Heart right ventricle (tissue), 16 donors: ENCODE results near the gene MACROD2. TPM values are rescaled to one million over a fixed set of nuclear protein-coding genes. Genes with fewer than 3 reads are reported as not detected.

Experiments
- ATAC-seq, 8 donors: fragments of 200-7000 bp; cut with Tn5 transposase; one replicate each; pipeline ENCODE4 v1.9.1; 2020; ENCODE audit warnings: mild to moderate bottlenecking in 8 of 8, moderate library complexity in 8 of 8, moderate number of reproducible peaks in 1 of 8
- DNase-seq, 2 donors: peaks; one replicate each; pipeline ENCODE4 v3.0.0-alpha.2; 2020
- H3K27ac ChIP-seq, 10 donors: fragments of 200-600 bp; sonication (generic) in 2 of 10; one replicate each; pipeline versions ENCODE4 v1.5.0 to v1.8.0; 2020 to 2022; ENCODE audit warnings: mild to moderate bottlenecking in 3 of 10
- H3K27me3 ChIP-seq, 7 donors: fragments of 200-600 bp; one replicate each; pipeline ENCODE4 v1.8.0; 2021 to 2022; ENCODE audit warnings: mild to moderate bottlenecking in 2 of 7
- H3K36me3 ChIP-seq, 9 donors: fragments of 200-600 bp; sonication (generic) in 1 of 9; one replicate each; pipeline versions ENCODE4 v1.5.0 to v1.8.0; 2020 to 2022; ENCODE audit warnings: mild to moderate bottlenecking in 2 of 9
- H3K4me1 ChIP-seq, 9 donors: fragments of 200-600 bp; sonication (generic) in 1 of 9; one replicate each; pipeline versions ENCODE4 v1.5.0 to v1.8.0; 2020 to 2022; ENCODE audit warnings: mild to moderate bottlenecking in 4 of 9
- H3K4me3 ChIP-seq, 10 donors: fragments of 200-600 bp; sonication (generic) in 2 of 10; one replicate each; pipeline versions ENCODE4 v1.5.0 to v1.8.0; 2020 to 2022; ENCODE audit warnings: mild to moderate bottlenecking in 7 of 10, moderate library complexity in 2 of 10
- H3K9me3 ChIP-seq, 11 donors: fragments of 200-600 bp in 10 of 11; sonication (generic) in 2 of 11; one replicate each; pipeline versions ENCODE4 v1.5.0 to v1.8.0; 2013 to 2022; ENCODE audit warnings: mild to moderate bottlenecking in 2 of 11, control low read depth in 1 of 11, moderate library complexity in 1 of 11
- CTCF ChIP-seq, 9 donors: fragments of 200-600 bp; sonication (generic) in 2 of 9; IDR thresholded peaks; one replicate each; pipeline versions ENCODE4 v1.5.0 to v1.8.0; 2021 to 2022; ENCODE audit warnings: antibody characterized with exemption in 9 of 9, mild to moderate bottlenecking in 5 of 9, moderate library complexity in 1 of 9
- WGBS, 2 donors: extraction: QIAGEN DNeasy Blood & Tissue Kit; methylation state at CpG; one replicate each; pipeline ENCODE4 v1.1.7; 2013; ENCODE audit warnings: inconsistent platforms in 1 of 2; 5-methylcytosine and 5-hydroxymethylcytosine counted together
- intact Hi-C, 10 donors: fragments of 100-400 bp; cut with DNase I; formaldehyde crosslinking; loops; one replicate each; pipeline versions ENCODE4 v1.11.1 to v1.14.2; 2022
- polyA plus RNA-seq, 2 donors: library from polyadenylated mRNA; stranded (reverse); fragments of 200-250 nt; gene quantifications; one replicate each; pipeline ENCODE4 v1.2.3, GENCODE V29; 2013
- total RNA-seq, 10 donors: library from RNA; stranded (reverse); fragmentation: NEBNext Ultra II Directional in 3 of 10; extraction: Animal tissue kit (Norgen Biotek cat#: 25700) in 3 of 10; gene quantifications; one replicate each; pipeline versions ENCODE4 v1.2.1 to v1.2.4, GENCODE V29; 2021 to 2023
- donor health status: Arrhythmogenic right ventricular cardiomyopathy.
- donor health status: ischemic (EF 13 %, LVEDD 7.1; RV severe dilation, severe dysfunction).
- donor health status: healthy with polysubstance abuse.
- donor health status: DM: no; HTN: yes; CAD: no.
- donor health status: DM: no; HTN: no; CAD: no.
- donor health status: ischemic (EF 25% LVEDD 6.9; RV normal size, moderate dysfunction).
- donor health status: ischemic (EF 25% LVEDD 5.7; RV mildly dilated, moderate dysfunction).
- donor health status: healthy.
- donor health status: DM: yes; HTN: yes; CAD: no.
- donor health status: Ischemic cardiomyopathy.
- donor health status: ischemic (EF 35%, LVEDD 5.7; RV mildly dilated, moderate dysfunction).
- donor health status: nonischemic (EF 11% LVEDD 7.7; RV severe dilation, severe dysfunction).
- donor health status: DM: yes; HTN: yes; CAD: no.
- donor health status: PGD.
- donor health status: ischemic (EF 29% LVEDD 5.4; RV normal size, mild dysfunction).
- donor health status: nonischemic (EF 23%, LVEDD 6.1; RV moderate dilation, normal function).

The MACROD2 gene
- total and polyA plus RNA-seq, 12 donors = 0.28 to 6.4 (median 4.1) TPM

DNA sequence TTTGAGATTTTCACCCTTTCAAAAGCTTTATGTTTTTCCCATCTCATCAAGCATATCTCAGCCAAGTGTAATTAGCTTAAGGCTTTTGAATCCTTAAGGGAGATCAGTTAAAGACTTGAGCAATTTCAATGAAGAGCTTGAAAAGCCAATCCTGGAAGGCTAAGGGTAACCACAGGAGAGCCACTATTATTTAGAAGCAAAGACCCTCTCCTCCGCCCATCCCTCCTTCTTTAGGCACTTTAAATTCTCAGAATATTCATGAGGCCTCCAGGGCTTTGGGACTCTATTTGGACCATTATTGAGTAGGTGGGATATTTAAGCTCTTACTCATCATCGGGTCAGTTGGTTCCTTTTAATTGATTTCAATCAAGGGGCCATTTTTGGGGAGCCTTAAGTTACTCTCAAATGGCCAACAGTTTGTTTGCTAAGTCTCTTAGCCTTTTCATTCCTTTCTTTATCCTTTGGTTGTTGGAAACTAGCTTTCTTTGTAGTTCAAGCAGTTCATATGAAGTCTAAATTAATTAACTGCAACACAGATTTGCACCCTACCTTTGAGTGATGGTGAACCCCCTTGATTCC lies 2010.7 kb downstream of the MACROD2 start:
- Histone ChIP-seq H3K36me3 (no peaks in the 10 kb centered on the region), H3K4me1 (peaks cover 0 to 13% (median 0%) of the 10 kb centered on the region in 9 donors), H3K9me3 (no peaks in the 10 kb centered on the region), H3K4me3 (no peak overlapping the region), H3K27me3 (no peaks in the 10 kb centered on the region), H3K27ac (no peak overlapping the region)
- intact Hi-C loops = loop anchor here in 1 of 10 donors (10.0 kb wide), 1 partner anchor 109 kb away; no protein-coding TSS in a partner anchor
- TF ChIP-seq CTCF (IDR thresholded peaks at IDR 0.05) = no peak
- DNase-seq (no peak), ATAC-seq (no peak)
- 89 to 95% methylated on average over 2 of the region's 2 CpGs for WGBS, 2 donors

GRCh38 chr20:16007164-16007563 lies 2011.8 kb downstream of the MACROD2 start:
- H3K4me1 ChIP-seq = peaks cover 0 to 13% (median 0%) of the 10 kb centered on the region in 9 donors
- no peaks in the 10 kb centered on the region for H3K27me3 ChIP-seq
- no peak overlapping the region for H3K27ac ChIP-seq
- ATAC-seq (no peak), DNase-seq (no peak)
- 89 to 97% methylated on average over 3 of the region's 3 CpGs for WGBS, 2 donors
- TF ChIP-seq CTCF (IDR thresholded peaks at IDR 0.05) = no peak
- intact Hi-C loops = loop anchor here in 1 of 10 donors (10.0 kb wide), 1 partner anchor 108 kb away; no protein-coding TSS in a partner anchor
- no peak overlapping the region for H3K4me3 ChIP-seq
- H3K36me3 ChIP-seq = no peaks in the 10 kb centered on the region
- H3K9me3 ChIP-seq = no peaks in the 10 kb centered on the region

DNA sequence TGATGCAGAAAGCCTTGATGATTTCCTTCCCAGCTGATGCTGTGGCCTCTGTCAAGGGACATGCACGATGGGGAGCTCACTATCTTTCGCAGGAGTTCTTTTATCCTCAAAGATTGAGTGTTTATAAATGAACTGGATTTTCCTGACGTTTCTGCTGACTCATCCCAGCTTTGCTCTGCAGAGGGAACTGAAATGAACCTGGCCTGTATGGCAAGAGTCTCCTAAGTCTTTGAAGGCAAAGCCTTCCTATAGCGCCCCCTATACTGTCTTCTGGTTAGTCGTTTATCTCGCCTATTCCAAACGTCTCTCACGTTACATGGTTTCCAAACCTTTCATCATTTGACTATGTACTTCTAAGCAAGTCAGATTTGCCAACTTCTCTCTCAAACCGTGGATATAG lies 2012.6 kb downstream of the MACROD2 start:
- no peaks in the 10 kb centered on the region for H3K36me3 ChIP-seq
- whole genome bisulfite sequencing, 2 donors = 77 to 79% methylated on average over 9 of the region's 9 CpGs
- intact Hi-C loops = loop anchor here in 1 of 10 donors (10.0 kb wide), 1 partner anchor 107 kb away; no protein-coding TSS in a partner anchor

GRCh38 chr20:16011056-16011455 lies 2015.7 kb downstream of the MACROD2 start:
- Histone ChIP-seq H3K9me3 (no peaks in the 10 kb centered on the region), H3K27me3 (no peaks in the 10 kb centered on the region), H3K36me3 (no peaks in the 10 kb centered on the region), H3K4me1 (no peaks in the 10 kb centered on the region), H3K27ac (no peak overlapping the region), H3K4me3 (no peak overlapping the region)
- TF ChIP-seq CTCF (IDR thresholded peaks at IDR 0.05) = no peak
- ATAC-seq (no peak), DNase-seq (no peak)
- WGBS, 2 donors = 51 to 54% methylated on average over 6 of the region's 6 CpGs
- intact Hi-C loops = no loop called here

More for the DNA sequence above, 2012.6 kb downstream of the MACROD2 start:
- Histone ChIP-seq H3K9me3 (no peaks in the 10 kb centered on the region), H3K4me3 (no peak overlapping the region), H3K27ac (no peak overlapping the region), H3K27me3 (no peaks in the 10 kb centered on the region), H3K4me1 (peaks cover 0 to 13% (median 0%) of the 10 kb centered on the region in 9 donors)
- no peak for DNase-seq
- no peak for TF ChIP-seq CTCF (IDR thresholded peaks at IDR 0.05)
- ATAC-seq = no peak
